Suppressor macrophage treated with lipopolysaccharide for 4 hours (primary cell): ENCODE results near the gene RDH8.

Experiments
- DNase-seq: peaks from one replicate; pipeline ENCODE4 v3.0.0-alpha.2; 2020

RDH8 gene

DNA sequence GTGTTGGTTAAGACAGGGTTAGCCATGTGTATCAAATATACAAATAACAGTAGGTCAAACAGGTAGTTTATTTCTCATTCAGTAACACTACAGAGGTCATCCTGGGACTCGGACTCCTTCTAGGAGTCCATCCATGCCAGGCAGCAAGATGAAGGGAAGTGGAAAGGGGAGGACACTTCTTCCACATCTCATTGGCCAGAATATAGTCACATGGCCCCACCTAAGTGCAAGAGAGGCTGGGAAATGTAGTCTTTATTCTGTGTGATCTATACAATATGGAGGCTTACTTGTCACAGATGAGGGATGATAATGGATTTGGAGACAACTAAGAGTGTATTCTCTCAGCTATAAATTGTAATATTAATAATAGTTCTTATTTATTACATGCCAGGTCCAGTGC, 31.1 kb downstream of the RDH8 start:
- no peak for DNase-seq

DNA sequence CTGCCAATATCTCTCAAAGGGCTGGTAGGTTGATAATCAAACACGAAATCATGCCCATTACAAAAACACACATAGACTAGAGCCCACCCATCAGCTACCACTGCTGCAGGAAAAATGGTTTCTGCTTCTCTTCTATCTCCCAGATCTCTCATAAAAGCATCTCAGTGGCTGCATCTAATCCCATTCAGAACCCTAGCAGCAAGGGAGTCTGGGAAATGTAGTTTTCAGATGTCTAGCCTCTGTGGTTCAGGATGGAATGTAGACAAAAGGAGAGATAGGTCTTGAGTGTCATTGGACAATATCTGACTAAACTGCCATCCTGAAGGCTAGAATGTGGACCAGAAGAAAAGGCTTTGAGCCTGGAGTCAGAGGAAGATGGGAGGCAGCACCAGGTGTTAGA, 32.1 kb downstream of the RDH8 start:
- no peak for DNase-seq

DNA sequence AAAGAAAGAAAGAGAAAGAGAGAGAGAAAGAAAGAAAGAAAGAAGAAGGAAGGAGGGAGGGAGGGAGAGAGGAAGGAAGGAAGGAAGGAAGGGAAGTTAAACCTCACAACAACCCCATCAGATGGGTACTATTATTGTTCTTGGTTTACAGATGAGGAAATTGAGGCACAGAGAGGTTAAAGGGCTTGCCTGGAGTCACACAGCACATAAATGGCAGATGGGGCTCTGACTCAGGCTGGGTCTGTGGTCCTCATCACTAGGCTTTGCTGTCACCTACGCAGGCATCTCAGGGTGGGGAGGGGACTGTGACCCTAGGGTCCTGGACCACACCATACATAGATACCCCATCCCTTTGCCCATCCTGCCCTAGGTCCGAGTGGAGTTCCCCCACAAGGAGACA, 36.3 kb downstream of the RDH8 start:
- DNase-seq = no peak

DNA sequence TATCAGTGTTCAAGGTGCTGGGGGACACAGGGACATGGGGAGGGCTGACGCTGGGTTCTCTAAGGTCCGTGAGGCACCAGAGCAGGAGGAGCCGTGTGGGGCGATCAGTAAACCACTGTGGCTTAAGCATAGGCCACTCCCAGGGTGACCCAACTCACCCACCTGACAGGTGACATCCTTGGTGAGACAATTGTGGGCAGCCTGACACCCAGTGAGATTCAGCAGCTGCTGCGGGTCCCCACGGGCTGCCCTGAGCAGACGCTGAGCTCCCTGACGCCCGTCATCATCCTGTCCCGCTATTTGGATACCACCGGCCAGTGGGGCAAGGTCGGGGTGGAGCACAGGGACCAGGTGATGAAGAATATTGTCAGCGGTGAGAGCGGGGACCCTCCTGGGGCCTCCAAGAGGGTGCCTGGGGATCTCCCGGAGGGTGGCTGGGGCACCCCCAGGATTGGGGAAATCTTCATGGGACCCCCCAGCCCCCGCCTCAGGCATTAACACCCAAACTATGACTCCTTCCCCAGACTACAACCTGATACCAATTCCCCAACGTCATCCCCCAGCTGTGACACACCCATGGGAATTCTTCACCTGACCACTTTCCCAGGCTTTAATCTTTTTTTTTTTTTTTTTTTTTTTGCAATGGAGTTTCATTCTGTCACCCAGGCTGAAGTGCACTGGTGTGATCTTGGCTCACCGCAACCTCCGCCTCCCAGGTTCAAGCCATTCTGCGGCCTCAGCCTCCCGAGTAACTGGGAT, 39.5 kb downstream of the RDH8 start:
- no peak for DNase-seq

DNA sequence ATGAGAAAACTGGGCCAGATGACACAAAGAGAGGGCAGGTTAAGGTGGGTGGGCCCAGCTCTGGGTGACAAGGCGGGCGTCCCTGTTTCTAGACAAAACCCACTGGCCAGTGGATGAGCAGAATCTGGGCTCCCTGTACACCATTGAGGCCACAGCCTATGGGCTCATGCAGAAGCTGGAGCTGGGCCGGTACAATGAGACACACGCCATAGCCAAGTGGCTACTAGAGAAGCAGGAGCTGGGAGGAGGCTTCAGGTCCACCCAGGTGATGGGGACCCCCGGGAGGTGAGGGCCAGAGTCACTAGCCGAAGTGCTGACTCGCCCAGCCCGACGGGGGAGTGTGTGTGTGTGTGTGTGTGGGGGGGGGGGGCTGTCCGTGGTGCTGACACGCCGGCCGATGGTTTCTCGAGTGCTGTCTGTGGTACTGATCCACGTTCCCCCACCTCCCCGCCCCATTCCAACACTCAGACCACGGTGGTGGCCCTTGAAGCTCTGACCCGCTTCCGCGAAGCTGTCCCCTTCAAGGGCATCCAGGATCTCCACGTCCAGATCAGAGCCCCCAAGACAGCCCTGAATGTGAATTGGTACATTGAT, 48.5 kb downstream of the RDH8 start:
- DNase-seq = no peak

DNA sequence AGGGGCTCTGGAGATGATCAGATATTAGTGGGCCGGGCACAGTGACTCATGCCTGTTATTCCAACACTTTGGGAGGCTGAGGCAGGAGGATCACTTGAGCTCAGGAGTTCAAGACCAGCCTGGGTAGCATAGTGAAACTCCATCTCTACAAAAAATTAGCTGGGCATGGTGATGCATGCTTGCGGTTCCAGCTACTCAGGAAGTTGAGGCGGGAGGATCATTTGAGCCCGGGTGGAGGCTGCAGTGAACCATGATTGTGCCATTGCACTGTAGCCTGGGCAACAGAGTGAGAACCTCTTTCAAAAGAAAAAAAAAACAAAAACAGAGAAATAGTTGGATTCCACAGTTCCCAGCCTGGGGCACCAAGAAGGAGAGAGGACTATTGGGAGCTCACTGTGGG, 54.9 kb downstream of the RDH8 start:
- DNase-seq = no peak

DNA sequence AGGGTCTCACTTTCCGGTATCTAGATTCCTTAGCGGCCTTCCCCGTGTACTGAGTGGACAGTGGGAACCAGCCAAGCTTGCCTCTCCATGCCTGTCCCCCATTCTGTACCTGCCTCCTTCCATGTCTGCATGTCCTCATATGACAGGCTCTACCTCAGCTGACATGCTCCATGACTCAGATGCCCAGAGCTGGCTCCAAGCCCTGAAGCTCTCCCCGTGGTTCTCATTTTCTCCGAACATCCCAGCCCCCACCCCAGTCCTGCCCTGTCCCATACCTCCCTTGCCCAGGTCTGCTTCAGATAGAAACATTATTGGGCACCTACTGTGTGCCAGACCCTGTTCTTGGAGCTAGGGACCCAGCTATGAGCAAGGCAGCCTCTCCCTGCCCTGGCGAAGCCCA, 55.8 kb downstream of the RDH8 start:
- DNase-seq = no peak

DNA sequence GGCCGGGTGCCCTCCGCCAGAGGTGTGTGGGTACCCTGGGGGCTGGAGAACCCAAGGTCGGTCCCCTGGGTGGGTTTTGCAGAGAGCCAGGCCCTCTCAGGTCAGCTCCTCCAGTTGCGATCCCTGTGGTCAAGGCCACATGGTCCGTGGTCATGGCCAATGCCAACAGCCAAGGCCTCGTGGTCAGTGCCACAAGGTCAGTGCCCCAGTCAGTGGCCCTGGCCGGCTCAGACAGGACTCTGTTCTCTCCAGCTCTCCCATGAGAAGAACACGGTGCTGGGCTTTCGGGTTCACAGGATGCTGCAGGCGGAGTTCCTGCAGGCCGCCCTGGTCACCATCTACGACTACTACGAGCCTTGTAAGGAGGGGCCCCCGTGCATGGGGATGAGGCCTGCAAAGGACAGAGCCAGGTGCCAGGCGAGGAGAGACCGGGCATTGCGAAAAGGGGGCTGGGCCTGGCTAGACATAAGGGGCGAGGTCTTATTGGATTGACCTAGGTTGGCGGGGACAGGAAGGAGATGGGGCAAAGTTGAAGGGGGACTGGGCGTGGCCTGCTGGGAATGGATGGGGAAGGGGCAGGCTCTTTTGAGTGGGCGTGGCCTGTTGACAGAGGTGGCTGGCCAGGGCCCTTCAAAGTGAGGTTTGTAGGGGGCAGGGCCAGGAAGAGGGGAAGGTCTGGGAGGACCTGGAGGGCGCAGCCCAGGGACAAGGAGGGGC, 57.6 kb downstream of the RDH8 start:
- DNase-seq = no peak
